ENCODE data around the gene CYBA.

- no peak for TF ChIP-seq ZNF274 (CRISPR knock-in tag; IDR thresholded peaks at IDR 0.05)
- TF ChIP-seq EZH2 (conservative IDR thresholded peaks at IDR 0.05; ENCODE audit: low read depth, low read length): no peak
- TF ChIP-seq TBP (CRISPR knock-in tag; IDR thresholded peaks at IDR 0.05): no peak
- TF ChIP-seq ZNF317 (CRISPR knock-in tag; IDR thresholded peaks at IDR 0.05): no peak
- TF ChIP-seq CHD4 (IDR thresholded peaks at IDR 0.05; ENCODE audit: borderline replicate concordance, low read length): no peak
- TF ChIP-seq, protein P1, sequence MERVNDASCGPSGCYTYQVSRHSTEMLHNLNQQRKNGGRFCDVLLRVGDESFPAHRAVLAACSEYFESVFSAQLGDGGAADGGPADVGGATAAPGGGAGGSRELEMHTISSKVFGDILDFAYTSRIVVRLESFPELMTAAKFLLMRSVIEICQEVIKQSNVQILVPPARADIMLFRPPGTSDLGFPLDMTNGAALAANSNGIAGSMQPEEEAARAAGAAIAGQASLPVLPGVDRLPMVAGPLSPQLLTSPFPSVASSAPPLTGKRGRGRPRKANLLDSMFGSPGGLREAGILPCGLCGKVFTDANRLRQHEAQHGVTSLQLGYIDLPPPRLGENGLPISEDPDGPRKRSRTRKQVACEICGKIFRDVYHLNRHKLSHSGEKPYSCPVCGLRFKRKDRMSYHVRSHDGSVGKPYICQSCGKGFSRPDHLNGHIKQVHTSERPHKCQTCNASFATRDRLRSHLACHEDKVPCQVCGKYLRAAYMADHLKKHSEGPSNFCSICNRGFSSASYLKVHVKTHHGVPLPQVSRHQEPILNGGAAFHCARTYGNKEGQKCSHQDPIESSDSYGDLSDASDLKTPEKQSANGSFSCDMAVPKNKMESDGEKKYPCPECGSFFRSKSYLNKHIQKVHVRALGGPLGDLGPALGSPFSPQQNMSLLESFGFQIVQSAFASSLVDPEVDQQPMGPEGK (CRISPR knock-in tag; IDR thresholded peaks at IDR 0.05): no peak
- no peak for TF ChIP-seq JUNB (CRISPR knock-in tag; IDR thresholded peaks at IDR 0.05; ENCODE audit: borderline replicate concordance)
- TF ChIP-seq HNRNPL (IDR thresholded peaks at IDR 0.05; ENCODE audit: low read depth, low read length): no peak
- TF ChIP-seq MZF1 (CRISPR knock-in tag; IDR thresholded peaks at IDR 0.05; ENCODE audit: borderline replicate concordance): no peak
- TF ChIP-seq FOXO1 (CRISPR knock-in tag; IDR thresholded peaks at IDR 0.05): no peak
- no peak for TF ChIP-seq NR1H2 (CRISPR knock-in tag; IDR thresholded peaks at IDR 0.05; ENCODE audit: borderline replicate concordance, low read depth)
- no peak for TF ChIP-seq POLR2A (IDR thresholded peaks at IDR 0.05; ENCODE audit: insufficient read depth in 1 of 2, low read depth in 2 of 2, low read length in 2 of 2)
- TF ChIP-seq, protein P2, sequence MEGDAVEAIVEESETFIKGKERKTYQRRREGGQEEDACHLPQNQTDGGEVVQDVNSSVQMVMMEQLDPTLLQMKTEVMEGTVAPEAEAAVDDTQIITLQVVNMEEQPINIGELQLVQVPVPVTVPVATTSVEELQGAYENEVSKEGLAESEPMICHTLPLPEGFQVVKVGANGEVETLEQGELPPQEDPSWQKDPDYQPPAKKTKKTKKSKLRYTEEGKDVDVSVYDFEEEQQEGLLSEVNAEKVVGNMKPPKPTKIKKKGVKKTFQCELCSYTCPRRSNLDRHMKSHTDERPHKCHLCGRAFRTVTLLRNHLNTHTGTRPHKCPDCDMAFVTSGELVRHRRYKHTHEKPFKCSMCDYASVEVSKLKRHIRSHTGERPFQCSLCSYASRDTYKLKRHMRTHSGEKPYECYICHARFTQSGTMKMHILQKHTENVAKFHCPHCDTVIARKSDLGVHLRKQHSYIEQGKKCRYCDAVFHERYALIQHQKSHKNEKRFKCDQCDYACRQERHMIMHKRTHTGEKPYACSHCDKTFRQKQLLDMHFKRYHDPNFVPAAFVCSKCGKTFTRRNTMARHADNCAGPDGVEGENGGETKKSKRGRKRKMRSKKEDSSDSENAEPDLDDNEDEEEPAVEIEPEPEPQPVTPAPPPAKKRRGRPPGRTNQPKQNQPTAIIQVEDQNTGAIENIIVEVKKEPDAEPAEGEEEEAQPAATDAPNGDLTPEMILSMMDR (CRISPR knock-in tag; IDR thresholded peaks at IDR 0.05): no peak
- no peak for TF ChIP-seq ELF4 (CRISPR knock-in tag; IDR thresholded peaks at IDR 0.05; ENCODE audit: borderline replicate concordance)
Measured at GRCh38 chr16:88643644-88643932, 7.3 kb downstream of the CYBA start.
